GM18499 (cell line): ENCODE results near the gene YWHAE.
"Not testable (repeated sequence)": the region's sequence is repeated elsewhere in the genome, so short reads cannot be mapped to it uniquely, and the experiment has no call there.

Experiments used
- ATAC-seq: cut with Tn5 transposase; IDR thresholded peaks from one replicate; pipeline ENCODE4 v1.9.1; 2021; ENCODE audit warnings: moderate number of reproducible peaks; ENCODE audit not compliant: insufficient read depth, unreplicated experiment

YWHAE gene

DNA sequence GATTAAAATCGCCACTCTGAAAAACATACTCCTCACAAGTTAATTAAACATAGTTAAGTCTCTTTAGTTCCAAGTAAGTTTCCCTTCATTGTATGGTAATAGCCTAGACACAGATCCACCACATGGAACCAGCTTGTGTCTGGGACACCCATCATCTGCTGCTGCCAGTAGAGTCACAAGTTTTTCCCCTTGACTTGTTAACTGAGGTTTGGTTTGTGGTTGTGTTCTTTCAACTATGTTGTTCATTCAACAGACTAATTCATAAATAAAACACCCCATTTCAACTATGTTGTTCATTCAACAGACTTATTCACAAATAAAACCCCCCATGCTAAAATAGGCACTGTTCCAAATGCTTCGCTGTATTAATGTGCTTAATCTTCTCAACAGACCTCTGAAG is 24.4 kb downstream of the YWHAE start:
- ATAC-seq: no peak

DNA sequence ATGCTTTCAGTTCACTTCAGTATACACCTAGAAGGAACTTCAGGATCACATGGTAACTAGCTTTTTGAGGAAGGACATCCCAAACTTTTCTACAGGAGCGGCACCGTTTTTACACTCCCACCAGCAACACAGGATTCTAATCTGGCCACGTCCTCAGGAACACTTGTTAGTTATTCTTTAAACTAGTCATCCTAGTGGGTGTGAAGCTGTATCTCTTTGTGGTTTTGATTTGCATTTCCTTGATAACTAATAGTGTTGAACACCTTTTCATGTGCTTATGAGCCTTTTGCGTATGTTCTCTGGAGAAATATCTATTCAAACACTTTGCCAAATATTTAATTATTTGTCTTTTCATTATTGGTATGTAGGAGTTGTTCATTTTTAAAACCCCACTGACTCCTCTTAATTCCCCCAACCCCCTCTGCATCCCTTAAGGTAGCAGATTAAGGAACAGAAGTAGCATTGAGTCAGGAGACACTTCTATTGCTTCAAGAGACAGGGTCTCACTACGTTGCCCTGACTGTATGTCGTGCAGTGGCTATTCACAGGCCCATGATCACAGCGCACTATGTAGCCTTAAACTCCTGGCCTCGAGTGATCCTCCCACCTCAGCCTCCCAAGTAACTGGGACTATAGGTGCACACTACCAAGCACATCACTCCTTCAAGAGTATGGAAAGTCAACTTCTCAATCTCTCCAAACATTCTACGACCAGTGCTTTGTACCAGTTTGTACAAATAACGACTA is 25.4 kb downstream of the YWHAE start:
- ATAC-seq: no peak

DNA sequence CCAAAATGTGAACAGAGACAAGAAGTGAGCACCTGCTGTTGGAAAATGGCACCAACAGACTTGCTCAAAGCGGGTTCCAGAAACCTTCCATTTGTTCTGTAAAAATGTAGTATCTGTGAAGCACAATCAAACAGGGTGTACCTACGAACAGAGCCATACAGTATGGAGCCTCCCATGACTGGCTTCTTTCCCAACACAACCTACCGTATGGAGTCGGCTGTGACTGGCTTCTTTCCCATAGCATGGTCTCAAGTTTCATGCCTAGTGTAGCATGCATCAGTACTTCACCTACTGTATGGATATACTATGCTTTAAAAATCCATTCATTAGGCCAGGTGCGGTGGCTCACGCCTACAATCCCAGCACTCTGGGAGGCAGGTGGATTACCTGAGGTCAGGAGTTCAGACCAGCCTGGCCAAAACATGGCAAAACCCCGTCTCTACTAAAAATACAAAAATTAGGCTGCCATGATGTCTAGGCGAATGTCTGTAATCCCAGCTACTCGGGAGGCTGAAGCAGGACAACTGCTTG is 26.2 kb downstream of the YWHAE start:
- no peak for ATAC-seq

GRCh38 chr17:1372618-1373017 is 27.4 kb downstream of the YWHAE start:
- ATAC-seq: no peak

DNA sequence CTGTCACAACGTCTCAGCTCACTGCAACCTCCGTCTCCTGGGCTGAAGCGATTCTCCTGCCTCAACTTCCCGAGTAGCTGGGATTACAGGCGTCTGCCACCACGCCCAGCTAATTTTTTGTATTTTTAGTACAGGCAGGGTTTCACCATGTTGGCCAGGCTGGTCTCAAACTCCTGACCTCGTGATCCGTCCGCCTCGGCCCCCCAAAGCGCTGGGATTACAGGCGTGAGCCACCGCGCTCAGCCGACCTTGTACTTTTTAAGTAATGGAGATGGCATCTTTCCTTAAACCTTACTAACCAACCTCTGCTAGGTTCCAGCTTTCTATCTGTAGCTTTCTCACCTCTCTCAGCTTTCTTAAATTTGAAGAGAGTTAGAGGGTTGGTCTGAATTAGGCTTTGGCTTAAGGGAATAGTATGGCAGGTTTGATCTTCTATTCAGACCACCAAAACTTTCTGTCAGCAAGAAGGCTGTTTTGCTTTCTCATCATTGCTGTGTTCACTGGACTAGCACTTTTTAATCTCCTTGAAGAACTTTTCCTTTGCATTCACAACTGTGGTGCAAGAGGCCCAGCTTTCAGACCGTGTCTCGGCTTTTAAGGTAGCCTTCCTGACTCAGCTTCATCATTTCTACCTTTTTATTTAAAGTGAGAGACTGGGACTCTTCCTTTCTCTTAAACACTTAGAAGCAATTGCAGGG is 28.0 kb downstream of the YWHAE start:
- ATAC-seq: no peak

- no peak for ATAC-seq
Observed at GRCh38 chr17:1368588-1368987, 31.4 kb downstream of the YWHAE start.

DNA sequence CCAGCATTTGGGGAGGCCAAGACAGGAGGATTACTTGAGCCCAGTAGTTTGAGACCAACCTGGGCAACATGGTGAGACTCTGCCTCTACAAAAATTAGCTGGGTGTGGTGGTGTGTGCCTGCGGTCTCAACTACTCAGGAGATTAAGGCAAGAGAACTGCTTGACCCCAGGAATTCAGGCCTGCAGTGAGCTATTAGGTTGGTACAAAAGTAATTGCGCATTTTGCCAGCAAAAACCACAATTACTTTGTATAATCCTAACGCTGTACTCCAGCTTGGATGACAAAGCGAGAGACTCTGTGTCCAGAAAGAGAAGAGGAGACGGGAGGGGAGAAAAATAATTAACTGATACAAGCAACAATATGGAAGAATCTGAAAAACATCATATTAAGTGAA is 32.7 kb downstream of the YWHAE start:
- ATAC-seq: no peak

DNA sequence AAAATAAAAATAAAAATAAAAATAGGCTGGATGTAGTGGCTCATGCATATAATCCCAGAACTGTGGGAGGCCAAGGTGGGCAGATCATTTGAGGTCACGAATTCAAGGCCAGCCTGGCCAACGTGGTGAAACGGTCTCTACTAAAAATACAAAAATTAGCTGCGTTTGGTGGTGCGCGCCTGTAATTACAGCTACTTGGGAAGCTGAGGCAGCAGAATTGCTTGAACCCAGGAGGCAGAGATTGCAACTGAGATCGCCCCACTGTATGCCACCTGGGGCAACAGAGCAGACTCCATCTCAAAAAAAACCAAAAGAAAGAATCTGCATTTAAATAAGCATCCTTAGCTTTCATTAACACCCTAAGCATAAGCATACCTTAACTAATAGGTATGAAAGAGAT is 33.8 kb downstream of the YWHAE start:
- no peak for ATAC-seq

DNA sequence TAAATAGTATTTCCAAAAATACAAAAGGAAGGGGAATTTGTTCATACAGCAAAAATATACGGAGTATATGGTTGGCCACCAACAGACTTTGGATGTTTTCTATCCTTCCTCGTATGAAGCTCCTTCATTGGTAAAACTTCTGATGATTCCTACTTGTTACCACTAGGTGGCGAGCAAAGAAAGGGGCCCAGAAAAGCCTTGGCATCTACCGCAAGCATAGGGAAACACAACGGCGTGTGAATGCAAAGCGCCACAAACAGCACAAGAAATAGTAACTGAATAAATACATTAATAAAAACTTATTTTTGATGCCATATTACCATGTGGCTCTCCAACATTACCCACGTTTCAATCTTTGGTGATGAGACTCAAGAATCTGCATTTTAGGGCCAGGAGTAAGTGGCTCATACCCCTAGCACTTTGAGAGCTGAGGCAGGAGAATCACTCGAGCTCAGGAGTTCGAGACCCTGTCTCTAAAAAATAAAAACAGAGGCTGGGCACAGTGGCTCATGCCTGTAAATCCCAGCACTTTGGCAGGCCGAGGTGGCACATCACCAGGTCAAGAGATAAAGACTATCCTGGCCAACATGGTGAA is 34.5 kb downstream of the YWHAE start:
- ATAC-seq: no peak

GRCh38 chr17:1362964-1363363 is 37.1 kb downstream of the YWHAE start:
- no peak for ATAC-seq

- ATAC-seq: no peak
Observed at GRCh38 chr17:1362065-1362848, 37.8 kb downstream of the YWHAE start.

GRCh38 chr17:1360975-1361374 is 39.0 kb downstream of the YWHAE start:
- no peak for ATAC-seq

DNA sequence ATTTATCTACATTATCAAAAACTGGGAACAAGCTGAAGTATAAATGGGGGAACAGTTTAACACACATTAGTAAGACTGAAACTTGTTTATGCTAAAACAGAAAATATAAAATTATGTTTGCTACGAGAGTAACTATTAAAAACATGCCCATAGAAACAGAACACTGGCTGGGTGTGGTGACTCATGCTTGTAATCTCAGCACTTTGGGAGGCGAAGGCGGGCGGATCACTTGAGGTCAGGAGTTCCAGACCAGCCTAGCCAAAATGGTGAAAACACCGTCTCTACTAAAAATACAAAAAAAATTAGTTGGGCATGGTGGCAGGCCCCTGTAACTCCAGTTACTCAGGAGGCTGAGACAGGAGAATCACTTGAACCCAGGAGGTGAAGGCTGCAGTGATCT is 39.7 kb downstream of the YWHAE start:
- ATAC-seq: not testable (repeated sequence)

DNA sequence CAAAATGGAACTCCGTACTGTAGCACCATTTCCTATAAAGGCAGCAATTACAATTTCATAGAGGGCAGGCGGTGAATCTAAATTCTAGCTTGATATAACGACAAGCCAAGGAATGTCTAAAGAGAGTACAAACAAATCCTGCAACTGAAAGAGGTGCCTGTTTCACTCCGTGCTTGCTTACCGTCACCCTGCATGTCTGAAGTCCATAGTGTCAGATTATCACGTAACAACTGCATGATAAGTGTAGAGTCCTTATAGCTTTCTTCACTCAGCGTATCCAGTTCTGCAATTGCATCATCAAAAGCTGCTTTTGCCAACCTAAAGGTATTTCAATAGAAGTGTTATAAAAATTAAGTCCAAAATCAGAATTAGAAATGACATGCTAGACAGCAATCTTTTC is 46.0 kb downstream of the YWHAE start:
- ATAC-seq: no peak

DNA sequence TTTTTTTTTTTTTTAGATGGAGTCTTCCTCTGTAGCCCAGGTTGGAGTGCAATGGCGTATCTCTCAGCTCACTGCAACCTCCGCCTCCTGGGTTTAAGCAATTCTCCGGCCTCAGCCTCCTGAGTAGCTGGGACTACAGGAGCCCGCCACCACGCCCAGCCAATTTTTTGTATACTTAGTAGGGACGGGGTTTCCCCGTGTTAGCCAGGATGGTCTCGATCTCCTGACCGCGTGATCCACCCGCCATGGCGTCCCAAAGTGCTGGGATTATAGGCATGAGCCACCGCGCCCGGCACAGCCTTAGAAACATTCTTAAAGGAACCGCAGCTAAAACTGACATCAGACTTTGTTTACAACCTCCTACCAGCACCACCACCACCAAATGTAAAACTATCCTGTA is 47.5 kb downstream of the YWHAE start:
- ATAC-seq: not testable (repeated sequence)

DNA sequence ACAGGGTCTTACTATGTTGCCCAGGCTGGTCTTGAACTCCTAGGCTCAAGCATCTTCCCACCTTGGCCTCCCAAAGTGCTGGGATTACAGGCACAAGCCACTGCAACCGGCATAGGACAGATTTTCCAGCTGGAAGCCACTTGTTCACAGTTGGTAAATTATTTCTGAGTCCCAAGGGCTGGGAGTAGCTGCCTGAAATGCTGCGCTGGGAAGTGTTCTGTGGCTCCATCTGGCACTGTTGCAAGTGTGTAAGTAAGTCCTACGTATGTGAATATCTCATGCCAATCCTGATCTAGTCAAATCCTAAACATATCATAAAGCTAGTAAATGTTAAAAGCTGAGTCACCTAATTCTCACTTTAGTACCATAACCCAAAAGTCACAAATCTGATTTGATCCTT is 48.1 kb downstream of the YWHAE start:
- ATAC-seq: no peak

GRCh38 chr17:1351275-1351674 is 48.7 kb downstream of the YWHAE start:
- ATAC-seq: no peak

GRCh38 chr17:1347589-1348323 is 52.3 kb downstream of the YWHAE start:
- no peak for ATAC-seq

DNA sequence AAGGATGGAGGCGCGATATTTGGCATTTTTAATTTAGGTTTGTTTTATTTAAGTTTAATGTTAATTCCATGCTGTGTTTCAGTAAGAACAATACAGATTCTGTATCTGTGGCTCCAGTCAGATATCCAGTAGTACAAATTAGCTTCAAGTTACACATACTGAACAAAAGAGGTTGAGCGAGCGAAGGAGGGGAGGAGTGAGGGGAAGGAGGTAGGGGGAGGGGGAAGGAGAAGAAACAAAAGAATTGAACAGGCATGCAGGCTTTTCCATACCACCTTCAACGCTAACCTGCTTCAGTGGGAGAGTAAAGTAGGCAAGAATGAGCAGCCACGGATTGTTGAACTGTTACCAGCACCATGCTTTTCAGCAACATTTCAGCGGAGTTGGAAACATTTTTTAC is 55.5 kb downstream of the YWHAE start:
- ATAC-seq: no peak

DNA sequence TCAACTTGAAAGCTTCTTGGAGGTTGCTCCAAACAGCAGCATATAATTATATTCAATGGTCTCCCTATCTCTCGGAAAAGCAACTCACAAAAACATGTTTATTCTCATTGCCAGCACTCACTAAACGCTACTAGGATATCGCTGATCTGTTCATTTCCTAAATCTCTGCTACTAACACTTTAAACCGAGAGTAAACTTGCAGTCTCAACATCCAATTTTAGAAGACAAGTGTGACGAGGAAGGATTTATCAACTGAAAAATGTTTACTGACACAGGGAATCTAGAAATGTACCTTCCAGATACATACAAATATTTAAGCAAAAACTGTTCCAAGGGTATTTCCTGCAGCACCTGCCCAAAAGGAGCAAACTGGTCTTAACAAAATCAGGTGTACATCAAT is 56.5 kb downstream of the YWHAE start:
- no peak for ATAC-seq
